Measurements from ENCODE around the gene KCNK6. TPM values are rescaled to one million over a fixed set of nuclear protein-coding genes. Genes with fewer than 3 reads are reported as not detected.

Gene KCNK6
- total and polyA plus RNA-seq, 2 of the 8 experiments (the other 6 are each of a cell fraction or from before 2014, with no cell fraction given): 10.6 to 13.3 TPM

- no peak overlapping the region for H3K4ac ChIP-seq (replicated peaks; ENCODE audit: insufficient read length, low read depth, low read length)
- no peaks in the 10 kb centered on the region for H3K23me2 ChIP-seq (ENCODE audit: low read depth, low read length)
- peak overlapping the region; percentile 8; the same call in 1 of the 2 replicates for H2AK5ac ChIP-seq (ENCODE audit: low read depth, low read length)
- 0 out of 2 replicates have a peak overlapping the region, but pooled peaks have one; percentile 17 for H2BK12ac ChIP-seq (ENCODE audit: low read depth, low read length)
- no peak overlapping the region for H2BK5ac ChIP-seq (ENCODE audit: low read depth, low read length)
- H4K8ac ChIP-seq (ENCODE audit: extremely low read depth, insufficient read depth, low read length): no peak overlapping the region
- H4K91ac ChIP-seq (replicated peaks; ENCODE audit: insufficient read length, low read length): no peak overlapping the region
- TF ChIP-seq KDM5A (IDR thresholded peaks at IDR 0.05; ENCODE audit: low read length) (no peak), EZH2 (IDR thresholded peaks at IDR 0.05; ENCODE audit: low read depth, low read length, severe bottlenecking) (no peak), CTCF (IDR thresholded peaks at IDR 0.05; ENCODE audit: control extremely low read depth in 1 of 3, insufficient read depth in 1 of 3, low read depth in 1 of 3, low read length in 3 of 3) (no peak)
- H3K27ac ChIP-seq (ENCODE audit: low read depth, low read length): no peak overlapping the region
- no peak overlapping the region for H2BK120ac ChIP-seq (replicated peaks; ENCODE audit: low read depth, low read length)
- no peak overlapping the region for H4K5ac ChIP-seq (ENCODE audit: insufficient read length, low read depth, low read length)
- H3K9ac ChIP-seq (replicated peaks in 1 of 4; ENCODE audit: extremely low read depth in 1 of 4, low read depth in 3 of 4, low read length in 3 of 4): no peak overlapping the region
- peaks cover 0 to 2% (median 0%) of the 10 kb centered on the region in 4 experiments; a peak in 2 of 7 replicates for H3K27me3 ChIP-seq (replicated peaks in 1 of 4; ENCODE audit: control insufficient read depth in 3 of 4, extremely low read depth in 1 of 4, insufficient read depth in 3 of 4, low read length in 3 of 4)
- no peak overlapping the region for H3K23ac ChIP-seq (ENCODE audit: insufficient read length)
- no peak for FAIRE-seq
- H3K14ac ChIP-seq (ENCODE audit: insufficient read length): no peak overlapping the region
- 0 out of 7 replicates have a peak, but pooled peaks cover 0 to 2% (median 0%) of the 10 kb centered on the region in 4 experiments for H3K4me1 ChIP-seq (replicated peaks in 1 of 4; ENCODE audit: control insufficient read depth in 3 of 4, insufficient read depth in 4 of 4, low read length in 3 of 4)
- no peak overlapping the region for H2BK15ac ChIP-seq (ENCODE audit: low read length)
- H3K18ac ChIP-seq (ENCODE audit: extremely low read depth, low read length): no peak overlapping the region
- no peak overlapping the region for H3K4me2 ChIP-seq (ENCODE audit: insufficient read depth in 1 of 2, low read depth in 2 of 2, low read length in 2 of 2)
- H3K56ac ChIP-seq (replicated peaks; ENCODE audit: insufficient read length, low read depth, low read length): no peak overlapping the region
- DNase-seq (ENCODE audit: low read depth in 1 of 2, low spot score in 2 of 2): no peak
- H3K79me1 ChIP-seq (ENCODE audit: low read depth, low read length): no peaks in the 10 kb centered on the region
- 87% methylated on average over 2 of the region's 2 CpGs; no CpG with 5 or more reads in 1 of the 2 experiments for WGBS, 2 experiments (ENCODE audit: extremely low coverage in 1 of 2, insufficient coverage in 1 of 2, insufficient read length in 1 of 2, insufficient replicate concordance in 2 of 2, low coverage in 1 of 2, low lambda C conversion rate in 2 of 2, missing lambda C conversion rate in 1 of 2)
- peaks cover 3 to 7% of the 10 kb centered on the region in 2 experiments; a peak in 2 of 4 replicates for H3K9me3 ChIP-seq (ENCODE audit: insufficient read depth in 2 of 2, low read depth in 1 of 2, low read length in 1 of 2)
- no peak overlapping the region for H2AFZ ChIP-seq (ENCODE audit: low read length)
- H3K79me2 ChIP-seq (ENCODE audit: control insufficient read depth in 1 of 2, insufficient read depth in 2 of 2, low read length in 2 of 2): no peaks in the 10 kb centered on the region
- H3K36me3 ChIP-seq (ENCODE audit: control insufficient read depth in 2 of 4, insufficient read depth in 4 of 4, low read length in 3 of 4): no peaks in the 10 kb centered on the region
- no peak overlapping the region for H3K4me3 ChIP-seq (ENCODE audit: extremely low read depth in 1 of 4, insufficient read depth in 2 of 4, low read depth in 3 of 4, low read length in 4 of 4)
- H4K20me1 ChIP-seq (replicated peaks in 1 of 2; ENCODE audit: control insufficient read depth in 1 of 2, insufficient read depth in 2 of 2, low read length in 2 of 2): peaks cover 0 to 3% of the 10 kb centered on the region in 2 experiments
- CTCF ChIA-PET (ENCODE audit: partially characterized antibody): interaction anchor here (1.4 to 1.6 kb wide), 2 partner anchors 16 to 125 kb away, joined by 4 read pairs; no protein-coding TSS in a partner anchor
- POLR2A ChIA-PET (ENCODE audit: partially characterized antibody): no interaction called here
- no peak overlapping the region for H2BK20ac ChIP-seq (ENCODE audit: low read length)
These were observed 49.9 kb downstream of the KCNK6 start for GRCh38 chr19:38369584-38369983.

Measured in H1 (cell line).